ENCODE results near the gene BPIFB2. TPM values are rescaled to one million over a fixed set of nuclear protein-coding genes. Genes with fewer than 3 reads are reported as not detected.

The BPIFB2 gene
- total and polyA plus RNA-seq, 2 donors (not counting 3 experiments of a cell fraction or from before 2014, with no cell fraction given) = not detected

DNA sequence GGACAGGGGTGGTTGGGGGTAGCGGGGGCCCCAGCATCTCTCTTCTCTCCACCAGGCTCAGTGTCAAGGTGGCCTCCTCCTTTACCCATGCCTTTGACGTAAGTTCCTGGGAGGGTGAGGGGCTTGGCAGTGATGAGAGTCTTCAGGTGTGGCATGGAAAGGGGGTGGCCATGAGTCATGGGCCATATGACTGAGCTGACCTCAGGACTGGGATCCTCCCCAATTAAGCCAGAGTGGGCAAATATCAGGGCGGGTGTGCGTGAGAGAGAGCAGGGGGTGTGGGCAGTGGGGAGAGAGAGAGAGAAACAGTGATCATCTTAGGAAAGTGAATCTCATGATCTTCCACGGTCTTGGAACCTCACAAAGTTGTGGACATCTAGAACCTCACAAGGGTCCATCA, 63.7 kb downstream of the BPIFB2 start:
- dilution Hi-C loops (cut with MboI; ENCODE audit: extremely low pct_ligation_motif_present, low sequenced_read_pairs) = no loop called here

More for the DNA sequence above, 63.7 kb downstream of the BPIFB2 start:
- H3K36me3 ChIP-seq (ENCODE audit: control insufficient read depth in 2 of 2, extremely low read depth in 1 of 2, insufficient read depth in 2 of 2, low read length in 2 of 2) = no peaks in the 10 kb centered on the region
- TF ChIP-seq, protein P1, sequence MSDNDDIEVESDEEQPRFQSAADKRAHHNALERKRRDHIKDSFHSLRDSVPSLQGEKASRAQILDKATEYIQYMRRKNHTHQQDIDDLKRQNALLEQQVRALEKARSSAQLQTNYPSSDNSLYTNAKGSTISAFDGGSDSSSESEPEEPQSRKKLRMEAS (IDR thresholded peaks at IDR 0.05; ENCODE audit: insufficient read depth, insufficient read length) = no peak
- TF ChIP-seq POLR2A (IDR thresholded peaks at IDR 0.05; ENCODE audit: low read depth, low read length) (no peak), FOS (IDR thresholded peaks at IDR 0.05; ENCODE audit: borderline replicate concordance, insufficient read depth, low read length) (no peak), JUN (IDR thresholded peaks at IDR 0.05; ENCODE audit: borderline replicate concordance, insufficient read depth, insufficient read length, low read depth) (no peak), GATA2 (IDR thresholded peaks at IDR 0.05; ENCODE audit: insufficient read depth, insufficient read length, low read depth, low read length) (no peak), MYC (IDR thresholded peaks at IDR 0.05; ENCODE audit: low read depth, low read length) (no peak), POLR2AphosphoS5 (IDR thresholded peaks at IDR 0.05; ENCODE audit: insufficient read depth, low read depth, low read length) (no peak), EZH2 (IDR thresholded peaks at IDR 0.05; ENCODE audit: borderline replicate concordance, low read depth, low read length, severe bottlenecking) (no peak)
- TF ChIP-seq, protein P2, sequence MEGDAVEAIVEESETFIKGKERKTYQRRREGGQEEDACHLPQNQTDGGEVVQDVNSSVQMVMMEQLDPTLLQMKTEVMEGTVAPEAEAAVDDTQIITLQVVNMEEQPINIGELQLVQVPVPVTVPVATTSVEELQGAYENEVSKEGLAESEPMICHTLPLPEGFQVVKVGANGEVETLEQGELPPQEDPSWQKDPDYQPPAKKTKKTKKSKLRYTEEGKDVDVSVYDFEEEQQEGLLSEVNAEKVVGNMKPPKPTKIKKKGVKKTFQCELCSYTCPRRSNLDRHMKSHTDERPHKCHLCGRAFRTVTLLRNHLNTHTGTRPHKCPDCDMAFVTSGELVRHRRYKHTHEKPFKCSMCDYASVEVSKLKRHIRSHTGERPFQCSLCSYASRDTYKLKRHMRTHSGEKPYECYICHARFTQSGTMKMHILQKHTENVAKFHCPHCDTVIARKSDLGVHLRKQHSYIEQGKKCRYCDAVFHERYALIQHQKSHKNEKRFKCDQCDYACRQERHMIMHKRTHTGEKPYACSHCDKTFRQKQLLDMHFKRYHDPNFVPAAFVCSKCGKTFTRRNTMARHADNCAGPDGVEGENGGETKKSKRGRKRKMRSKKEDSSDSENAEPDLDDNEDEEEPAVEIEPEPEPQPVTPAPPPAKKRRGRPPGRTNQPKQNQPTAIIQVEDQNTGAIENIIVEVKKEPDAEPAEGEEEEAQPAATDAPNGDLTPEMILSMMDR (IDR thresholded peaks at IDR 0.05; ENCODE audit: extremely low read depth in 1 of 2, insufficient read depth in 1 of 2, low read depth in 1 of 2, low read length in 2 of 2) = no peak
- BruUV-seq (replicated peaks) = no TSS peak
- H3K27ac ChIP-seq (ENCODE audit: insufficient read depth, low read depth, low read length) = no peak overlapping the region
- H3K4me1 ChIP-seq (ENCODE audit: control insufficient read depth, extremely low read depth, insufficient read depth, low read length) = no peaks in the 10 kb centered on the region
- CTCF ChIA-PET = no interaction called here
- H3K79me2 ChIP-seq (ENCODE audit: control insufficient read depth, insufficient read depth, low read length) = no peaks in the 10 kb centered on the region
- DNase-seq (ENCODE audit: low read depth, low spot score) (no peak), FAIRE-seq (no peak)
- intact Hi-C loops (cut with micrococcal nuclease) = no loop called here
- H3K4me2 ChIP-seq (ENCODE audit: insufficient read depth, low read length) = no peak overlapping the region
- POLR2A ChIA-PET = no interaction called here
- no peaks in the 10 kb centered on the region for H3K9me3 ChIP-seq (replicated peaks; ENCODE audit: control insufficient read depth, insufficient read depth, low read length)
- no peaks in the 10 kb centered on the region for H3K9me1 ChIP-seq (replicated peaks; ENCODE audit: control insufficient read depth, extremely low read depth, insufficient read depth, low read length)
- H3K4me3 ChIP-seq (replicated peaks in 1 of 3; ENCODE audit: insufficient read depth in 1 of 3, low read depth in 1 of 3, low read length in 3 of 3) = no peak overlapping the region
- H2AFZ ChIP-seq (ENCODE audit: low read depth, low read length) = no peak overlapping the region
- no peak overlapping the region for H3K9ac ChIP-seq (replicated peaks; ENCODE audit: extremely low read depth, insufficient read depth, low read length)
- no peaks in the 10 kb centered on the region for H3K27me3 ChIP-seq (ENCODE audit: control insufficient read depth in 2 of 2, insufficient read depth in 2 of 2, low read length in 2 of 2)
- no peaks in the 10 kb centered on the region for H4K20me1 ChIP-seq (replicated peaks; ENCODE audit: control insufficient read depth, extremely low read depth, insufficient read depth, low read length)

Data from endothelial cell of umbilical vein (primary cell).